ENCODE measurements around the gene RAB31.

RAB31 gene

GRCh38 chr18:9796011-9796410, 87.9 kb downstream of the RAB31 start:
- DNase-seq = no peak

GRCh38 chr18:9796935-9797549, 88.9 kb downstream of the RAB31 start:
- no peak for DNase-seq

- DNase-seq = no peak
Measured at GRCh38 chr18:9802175-9803062, 94.3 kb downstream of the RAB31 start.

GRCh38 chr18:9803063-9803697, 95.1 kb downstream of the RAB31 start:
- no peak for DNase-seq

GRCh38 chr18:9803698-9804516, 95.8 kb downstream of the RAB31 start:
- DNase-seq = no peak

- no peak for DNase-seq
Measured at GRCh38 chr18:9804517-9805104, 96.5 kb downstream of the RAB31 start.

GRCh38 chr18:9806905-9807304, 98.8 kb downstream of the RAB31 start:
- no peak for DNase-seq

GRCh38 chr18:9808295-9809241, 100.5 kb downstream of the RAB31 start:
- DNase-seq = no peak

GRCh38 chr18:9809697-9810096, 101.6 kb downstream of the RAB31 start:
- no peak for DNase-seq

GRCh38 chr18:9810299-9810698, 102.2 kb downstream of the RAB31 start:
- no peak for DNase-seq

GRCh38 chr18:9810994-9811705, 103.0 kb downstream of the RAB31 start:
- DNase-seq = no peak

- DNase-seq = no peak
Measured at GRCh38 chr18:9811978-9812377, 103.9 kb downstream of the RAB31 start.

- DNase-seq = no peak
Measured at GRCh38 chr18:9814431-9814830, 106.3 kb downstream of the RAB31 start.

GRCh38 chr18:9817286-9817685, 109.2 kb downstream of the RAB31 start:
- DNase-seq = no peak

- no peak for DNase-seq
Measured at GRCh38 chr18:9817725-9818422, 109.8 kb downstream of the RAB31 start.

- DNase-seq = no peak
Measured at GRCh38 chr18:9818423-9818734, 110.3 kb downstream of the RAB31 start.

GRCh38 chr18:9820127-9820526, 112.0 kb downstream of the RAB31 start:
- no peak for DNase-seq

GRCh38 chr18:9820719-9821118, 112.6 kb downstream of the RAB31 start:
- DNase-seq = no peak

GRCh38 chr18:9822587-9823185, 114.6 kb downstream of the RAB31 start:
- no peak for DNase-seq

All from stimulated activated CD4-positive, alpha-beta T cell treated with anti-CD3 and anti-CD28 coated beads, Interleukin-2, amount 100 ng/mL, for 24 hours (primary cell).